ENCODE data around the gene KIAA0319L.

Gene KIAA0319L

GRCh38 chr1:35439626-35440025 lies 117.6 kb downstream of the KIAA0319L start:
- DNase-seq: no peak

- DNase-seq: no peak
Measured at GRCh38 chr1:35437200-35437599, 120.0 kb downstream of the KIAA0319L start.

GRCh38 chr1:35436078-35436477 lies 121.1 kb downstream of the KIAA0319L start:
- DNase-seq: no peak

GRCh38 chr1:35434703-35435102 lies 122.5 kb downstream of the KIAA0319L start:
- DNase-seq: no peak

- DNase-seq: no peak
Measured at GRCh38 chr1:35433714-35434113, 123.5 kb downstream of the KIAA0319L start.

GRCh38 chr1:35432231-35432630 lies 125.0 kb downstream of the KIAA0319L start:
- DNase-seq: no peak

GRCh38 chr1:35431173-35431599 lies 126.0 kb downstream of the KIAA0319L start:
- DNase-seq: no peak

- no peak for DNase-seq
Measured at GRCh38 chr1:35430762-35431161, 126.4 kb downstream of the KIAA0319L start.

GRCh38 chr1:35428360-35428759 lies 128.8 kb downstream of the KIAA0319L start:
- no peak for DNase-seq

GRCh38 chr1:35426097-35426586 lies 131.1 kb downstream of the KIAA0319L start:
- no peak for DNase-seq

GRCh38 chr1:35408925-35409324 lies 148.3 kb downstream of the KIAA0319L start:
- DNase-seq: no peak

- DNase-seq: no peak
Measured at GRCh38 chr1:35407743-35408142, 149.5 kb downstream of the KIAA0319L start.

- DNase-seq: no peak
Measured at GRCh38 chr1:35406103-35406502, 151.1 kb downstream of the KIAA0319L start.

GRCh38 chr1:35401049-35401448 lies 156.2 kb downstream of the KIAA0319L start:
- DNase-seq: no peak

GRCh38 chr1:35398739-35399138 lies 158.5 kb downstream of the KIAA0319L start:
- DNase-seq: no peak

- no peak for DNase-seq
Measured at GRCh38 chr1:35394386-35394785, 162.8 kb downstream of the KIAA0319L start.

- no peak for DNase-seq
Measured at GRCh38 chr1:35390600-35391494, 166.4 kb downstream of the KIAA0319L start.

GRCh38 chr1:35386959-35387358 lies 170.2 kb downstream of the KIAA0319L start:
- DNase-seq: no peak

- DNase-seq: no peak
Measured at GRCh38 chr1:35386290-35386689, 170.9 kb downstream of the KIAA0319L start.

Measured in activated CD4-positive, CD25-positive, alpha-beta regulatory T cell treated with anti-CD3 and anti-CD28 coated beads, Interleukin-2, amount 50 U/mL, for 72 hours (primary cell).